GM12873 (cell line): ENCODE results near the gene DUSP15.
A peak's percentile ranks its signal among the peaks of the same experiment; 100 is the strongest.

Source experiments
- CTCF ChIP-seq: IDR thresholded peaks from 2 replicates; pipeline ENCODE4 v1.5.1; 2012; ENCODE audit warnings: low read depth, mild to moderate bottlenecking, moderate library complexity, low read length, control low read depth; ENCODE audit not compliant: insufficient read depth; ENCODE audit errors: missing control alignments

The DUSP15 gene

GRCh38 chr20:31826074-31826473 is 44.3 kb downstream of the DUSP15 start:
- TF ChIP-seq CTCF, result no peak

- TF ChIP-seq CTCF, result no peak
Measured at GRCh38 chr20:31824554-31825313, 45.6 kb downstream of the DUSP15 start.

GRCh38 chr20:31824125-31824485 is 46.2 kb downstream of the DUSP15 start:
- no peak for TF ChIP-seq CTCF

GRCh38 chr20:31823360-31824124 is 46.8 kb downstream of the DUSP15 start:
- TF ChIP-seq CTCF, result no peak

GRCh38 chr20:31822421-31823330 is 47.7 kb downstream of the DUSP15 start:
- peak; percentile 94 for TF ChIP-seq CTCF

- no peak for TF ChIP-seq CTCF
Measured at GRCh38 chr20:31821427-31821826, 48.9 kb downstream of the DUSP15 start.

GRCh38 chr20:31820228-31820627 is 50.1 kb downstream of the DUSP15 start:
- TF ChIP-seq CTCF, result no peak
